Activated B cell treated with CpG ODN at 0.5 μM for 24 hours (primary cell): ENCODE results near the gene TPTE. TPM values are rescaled to one million over a fixed set of nuclear protein-coding genes. Genes with fewer than 3 reads are reported as not detected.
"Not testable (repeated sequence)": the region's sequence is repeated elsewhere in the genome, so short reads cannot be mapped to it uniquely, and the experiment has no call there.

Source experiments
- ATAC-seq: fragments of 200-7000 bp; cut with Tn5 transposase; one replicate; pipeline ENCODE4 v1.10.0; 2021; ENCODE audit warnings: low read depth, mild to moderate bottlenecking, moderate library complexity
- CTCF ChIA-PET: fragments of 350-600 bp; sonication (Branson Sonifier 250); formaldehyde crosslinking; loops from one replicate; lab custom pipeline; 2021; ENCODE audit warnings: antibody characterized with exemption; lab: Charles Lee
- POLR2A ChIA-PET: fragments of 350-600 bp; sonication (Branson Sonifier 250); formaldehyde crosslinking; loops from one replicate; lab custom pipeline; 2021; ENCODE audit warnings: antibody characterized with exemption; lab: Charles Lee
- DNase-seq: peaks from one replicate; pipeline ENCODE4 v3.0.0; 2022
- H3K27ac Mint-ChIP-seq: one replicate; pipeline ENCODE4 v1.8.0; 2020; ENCODE audit warnings: mixed read lengths
- H3K27me3 Mint-ChIP-seq: one replicate; pipeline ENCODE4 v1.8.0; 2021; ENCODE audit warnings: mixed read lengths
- H3K36me3 Mint-ChIP-seq: one replicate; pipeline ENCODE4 v1.8.0; 2021; ENCODE audit warnings: low read depth, mixed read lengths
- H3K4me1 Mint-ChIP-seq: one replicate; pipeline ENCODE4 v1.8.0; 2021; ENCODE audit warnings: mixed read lengths
- H3K4me3 Mint-ChIP-seq: one replicate; pipeline ENCODE4 v1.8.0; 2020; ENCODE audit warnings: mild to moderate bottlenecking, mixed read lengths
- H3K9me3 Mint-ChIP-seq: one replicate; pipeline ENCODE4 v1.8.0; 2020; ENCODE audit warnings: mixed read lengths
- intact Hi-C: fragments of 100-400 bp; cut with micrococcal nuclease; formaldehyde crosslinking; loops from one replicate; pipeline ENCODE4 v1.15.1; 2024
- total RNA-seq: library from RNA; stranded (reverse); gene quantifications from 2 replicates; pipeline ENCODE4 v1.2.3, GENCODE V29; 2022
- TF ChIP-seq, protein P1 (sequence below): fragments of 200-600 bp; IDR thresholded peaks from one replicate; pipeline ENCODE4 v1.8.0; 2022; ENCODE audit warnings: antibody characterized with exemption, mild to moderate bottlenecking

Gene TPTE
- total RNA-seq, 1 donor from 2014 or later = not detected

GRCh38 chr21:10539956-10540355, 18.6 kb downstream of the TPTE start:
- DNase-seq (no peak), ATAC-seq (no peak)
- H3K4me1 Mint-ChIP-seq = no peaks in the 10 kb centered on the region
- intact Hi-C loops = no loop called here
- POLR2A ChIA-PET = no interaction called here
- CTCF ChIA-PET = no interaction called here
- H3K36me3 Mint-ChIP-seq = no peaks in the 10 kb centered on the region
- H3K27ac Mint-ChIP-seq = no peak overlapping the region
- peaks cover 10% of the 10 kb centered on the region for H3K9me3 Mint-ChIP-seq
- H3K4me3 Mint-ChIP-seq = no peak overlapping the region
- H3K27me3 Mint-ChIP-seq = no peaks in the 10 kb centered on the region
- TF ChIP-seq, protein P1, sequence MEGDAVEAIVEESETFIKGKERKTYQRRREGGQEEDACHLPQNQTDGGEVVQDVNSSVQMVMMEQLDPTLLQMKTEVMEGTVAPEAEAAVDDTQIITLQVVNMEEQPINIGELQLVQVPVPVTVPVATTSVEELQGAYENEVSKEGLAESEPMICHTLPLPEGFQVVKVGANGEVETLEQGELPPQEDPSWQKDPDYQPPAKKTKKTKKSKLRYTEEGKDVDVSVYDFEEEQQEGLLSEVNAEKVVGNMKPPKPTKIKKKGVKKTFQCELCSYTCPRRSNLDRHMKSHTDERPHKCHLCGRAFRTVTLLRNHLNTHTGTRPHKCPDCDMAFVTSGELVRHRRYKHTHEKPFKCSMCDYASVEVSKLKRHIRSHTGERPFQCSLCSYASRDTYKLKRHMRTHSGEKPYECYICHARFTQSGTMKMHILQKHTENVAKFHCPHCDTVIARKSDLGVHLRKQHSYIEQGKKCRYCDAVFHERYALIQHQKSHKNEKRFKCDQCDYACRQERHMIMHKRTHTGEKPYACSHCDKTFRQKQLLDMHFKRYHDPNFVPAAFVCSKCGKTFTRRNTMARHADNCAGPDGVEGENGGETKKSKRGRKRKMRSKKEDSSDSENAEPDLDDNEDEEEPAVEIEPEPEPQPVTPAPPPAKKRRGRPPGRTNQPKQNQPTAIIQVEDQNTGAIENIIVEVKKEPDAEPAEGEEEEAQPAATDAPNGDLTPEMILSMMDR = no peak

DNA sequence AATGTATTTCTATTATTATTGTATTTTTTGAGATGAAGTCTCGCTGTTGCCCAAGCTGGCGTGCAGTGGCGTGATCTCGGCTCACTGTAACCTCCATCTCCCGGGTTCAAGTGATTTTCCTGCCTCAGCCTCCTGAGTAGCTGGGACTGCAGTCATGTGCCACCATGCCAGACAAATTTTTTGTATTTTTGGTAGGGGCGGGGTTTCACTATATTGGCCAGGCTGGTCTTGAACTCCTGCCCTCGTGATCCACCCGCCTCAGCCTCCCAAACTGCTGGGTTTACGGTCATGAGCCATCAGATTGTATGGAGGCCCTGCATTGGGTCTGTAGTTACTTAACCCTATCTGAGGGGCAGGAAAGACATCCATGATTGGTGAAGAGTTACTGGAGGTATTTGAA, 23.0 kb downstream of the TPTE start:
- not testable (repeated sequence) for H3K27ac Mint-ChIP-seq, ATAC-seq

GRCh38 chr21:10547868-10548267, 26.5 kb downstream of the TPTE start:
- peaks cover 38% of the 10 kb centered on the region for H3K9me3 Mint-ChIP-seq
- intact Hi-C loops, DNase-seq, CTCF ChIA-PET, H3K36me3 Mint-ChIP-seq, H3K27me3 Mint-ChIP-seq, H3K27ac Mint-ChIP-seq, POLR2A ChIA-PET, ATAC-seq, H3K4me1 Mint-ChIP-seq, H3K4me3 Mint-ChIP-seq: not testable (repeated sequence)

More for the DNA sequence above, 23.0 kb downstream of the TPTE start:
- H3K4me3 Mint-ChIP-seq, POLR2A ChIA-PET, DNase-seq, CTCF ChIA-PET, H3K4me1 Mint-ChIP-seq, intact Hi-C loops, H3K27me3 Mint-ChIP-seq, H3K36me3 Mint-ChIP-seq: not testable (repeated sequence)
- H3K9me3 Mint-ChIP-seq = peaks cover 18% of the 10 kb centered on the region

GRCh38 chr21:10548331-10548954, 27.1 kb downstream of the TPTE start:
- H3K36me3 Mint-ChIP-seq, H3K4me3 Mint-ChIP-seq, H3K27ac Mint-ChIP-seq, POLR2A ChIA-PET, CTCF ChIA-PET, H3K27me3 Mint-ChIP-seq, DNase-seq, intact Hi-C loops, ATAC-seq, H3K4me1 Mint-ChIP-seq: not testable (repeated sequence)
- H3K9me3 Mint-ChIP-seq = peaks cover 38% of the 10 kb centered on the region

GRCh38 chr21:10570803-10571202, 49.4 kb downstream of the TPTE start:
- H3K27me3 Mint-ChIP-seq, DNase-seq, H3K27ac Mint-ChIP-seq, H3K4me1 Mint-ChIP-seq, H3K4me3 Mint-ChIP-seq, ATAC-seq, intact Hi-C loops, POLR2A ChIA-PET, H3K36me3 Mint-ChIP-seq, CTCF ChIA-PET: not testable (repeated sequence)
- H3K9me3 Mint-ChIP-seq = peaks cover 30% of the 10 kb centered on the region

- H3K36me3 Mint-ChIP-seq, H3K4me1 Mint-ChIP-seq, DNase-seq, H3K27me3 Mint-ChIP-seq, POLR2A ChIA-PET, intact Hi-C loops, H3K27ac Mint-ChIP-seq, ATAC-seq, H3K4me3 Mint-ChIP-seq: not testable (repeated sequence)
- peaks cover 23% of the 10 kb centered on the region for H3K9me3 Mint-ChIP-seq
- CTCF ChIA-PET = interaction anchor here (0.6 kb wide), 1 partner anchor 30 kb away, joined by 3 read pairs; no protein-coding TSS in a partner anchor
These were observed 53.3 kb downstream of the TPTE start for GRCh38 chr21:10574531-10575310.

DNA sequence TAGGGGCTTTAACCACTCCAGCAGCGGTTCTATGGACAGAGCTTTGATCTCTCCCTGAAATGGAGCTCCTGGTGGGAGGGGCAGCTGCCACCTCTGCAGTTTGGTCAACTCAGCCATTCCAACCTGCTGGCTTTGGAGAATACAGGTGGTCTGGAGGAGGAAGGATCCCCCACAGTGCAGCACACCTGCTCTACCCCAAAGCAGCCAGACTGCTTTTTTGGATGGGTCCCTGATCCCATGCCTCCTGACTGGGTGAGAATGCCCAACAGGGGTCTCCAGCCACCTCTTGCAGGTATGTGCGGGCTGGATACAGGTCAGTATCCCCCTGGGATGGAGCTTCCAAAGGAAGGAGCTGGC, 53.9 kb downstream of the TPTE start:
- Mint-ChIP-seq H3K36me3 (no peaks in the 10 kb centered on the region), H3K9me3 (peaks cover 22% of the 10 kb centered on the region), H3K4me3 (no peak overlapping the region), H3K4me1 (no peaks in the 10 kb centered on the region), H3K27ac (no peak overlapping the region), H3K27me3 (no peaks in the 10 kb centered on the region)
- DNase-seq (no peak), ATAC-seq (no peak)
- ChIA-PET POLR2A (no interaction called here), CTCF (interaction anchor here (0.6 kb wide), 1 partner anchor 30 kb away, joined by 3 read pairs; no protein-coding TSS in a partner anchor)
- intact Hi-C loops = no loop called here
- TF ChIP-seq, protein P1 = no peak

DNA sequence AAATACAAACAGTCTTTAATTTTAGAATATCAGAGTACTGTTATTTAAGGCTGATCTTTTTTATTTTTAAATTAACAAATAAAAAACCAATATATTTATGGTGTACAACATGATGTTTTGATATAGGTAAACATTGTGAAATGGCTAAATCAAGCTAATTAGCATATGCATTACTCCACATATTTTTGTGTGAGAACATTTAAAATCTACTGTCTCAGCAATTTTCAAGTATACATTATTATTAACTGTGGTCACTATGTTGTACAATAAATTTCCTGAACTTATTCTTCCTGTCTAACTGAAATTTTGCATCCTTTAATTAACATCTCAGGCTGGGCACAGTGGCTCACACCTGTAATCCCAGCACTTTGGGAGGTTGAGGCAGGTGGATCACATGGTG, 57.5 kb downstream of the TPTE start:
- H3K9me3 Mint-ChIP-seq = peaks cover 22% of the 10 kb centered on the region
- H3K27ac Mint-ChIP-seq, H3K4me3 Mint-ChIP-seq, intact Hi-C loops, ATAC-seq, H3K27me3 Mint-ChIP-seq, POLR2A ChIA-PET, CTCF ChIA-PET, H3K4me1 Mint-ChIP-seq, DNase-seq, H3K36me3 Mint-ChIP-seq: not testable (repeated sequence)

GRCh38 chr21:10589115-10589514, 67.7 kb downstream of the TPTE start:
- H3K9me3 Mint-ChIP-seq, H3K4me1 Mint-ChIP-seq, H3K36me3 Mint-ChIP-seq, H3K27me3 Mint-ChIP-seq, CTCF ChIA-PET, H3K27ac Mint-ChIP-seq, ATAC-seq, intact Hi-C loops, DNase-seq, H3K4me3 Mint-ChIP-seq, POLR2A ChIA-PET: not testable (repeated sequence)

- ATAC-seq, CTCF ChIA-PET: not testable (repeated sequence)
These were observed 85.7 kb downstream of the TPTE start for GRCh38 chr21:10607074-10607473.

More at GRCh38 chr21:10607074-10607473, 85.7 kb downstream of the TPTE start:
- H3K4me1 Mint-ChIP-seq, DNase-seq, H3K27me3 Mint-ChIP-seq, H3K4me3 Mint-ChIP-seq, H3K27ac Mint-ChIP-seq, H3K9me3 Mint-ChIP-seq, H3K36me3 Mint-ChIP-seq, intact Hi-C loops, POLR2A ChIA-PET: not testable (repeated sequence)
